Inferior parietal cortex (tissue), 1 donor: ENCODE data around the gene MEG3.

Source experiments
- DNase-seq: peaks from one replicate; pipeline ENCODE4 v3.0.0-alpha.2; 2016; ENCODE audit errors: extremely low spot score

Gene MEG3

GRCh38 chr14:100895411-100895810, 69.5 kb downstream of the MEG3 start:
- no peak for DNase-seq

- no peak for DNase-seq
These were observed 70.6 kb downstream of the MEG3 start for GRCh38 chr14:100896369-100897060.

GRCh38 chr14:100898465-100898864, 72.5 kb downstream of the MEG3 start:
- DNase-seq, result no peak

- no peak for DNase-seq
These were observed 73.3 kb downstream of the MEG3 start for GRCh38 chr14:100898935-100899883.

- DNase-seq, result no peak
These were observed 74.2 kb downstream of the MEG3 start for GRCh38 chr14:100899884-100900771.

- DNase-seq, result no peak
These were observed 75.0 kb downstream of the MEG3 start for GRCh38 chr14:100900837-100901390.

- DNase-seq, result no peak
These were observed 75.7 kb downstream of the MEG3 start for GRCh38 chr14:100901391-100902183.

- no peak for DNase-seq
These were observed 76.6 kb downstream of the MEG3 start for GRCh38 chr14:100902295-100903133.

- DNase-seq, result no peak
These were observed 77.2 kb downstream of the MEG3 start for GRCh38 chr14:100903134-100903468.

- DNase-seq, result no peak
These were observed 77.8 kb downstream of the MEG3 start, which contains the start of gene RTL1 for GRCh38 chr14:100903672-100904185. Gene RTL1, minus strand, starts transcription at chr14:100903722. Its CDS starts 18,934 bp downstream, at chr14:100884788.

GRCh38 chr14:100904307-100905087, 78.6 kb downstream of the MEG3 start:
- no peak for DNase-seq

- DNase-seq, result no peak
These were observed 79.2 kb downstream of the MEG3 start for GRCh38 chr14:100905166-100905565.

GRCh38 chr14:100906420-100906819, 80.5 kb downstream of the MEG3 start:
- DNase-seq, result no peak

- DNase-seq, result no peak
These were observed 81.3 kb downstream of the MEG3 start for GRCh38 chr14:100907240-100907639.

- DNase-seq, result no peak
These were observed 83.5 kb downstream of the MEG3 start for GRCh38 chr14:100909439-100909838.
